Ramos (cell line): ENCODE results near the gene GUCY1A1.

Experiments used
- in situ Hi-C: fragments of 300-500 bp; cut with MboI; formaldehyde crosslinking; loops from one replicate; pipeline ENCODE4 v1.14.3; 2022; ENCODE audit warnings: low sequenced_read_pairs; ENCODE audit not compliant: unreplicated experiment

The GUCY1A1 gene

DNA sequence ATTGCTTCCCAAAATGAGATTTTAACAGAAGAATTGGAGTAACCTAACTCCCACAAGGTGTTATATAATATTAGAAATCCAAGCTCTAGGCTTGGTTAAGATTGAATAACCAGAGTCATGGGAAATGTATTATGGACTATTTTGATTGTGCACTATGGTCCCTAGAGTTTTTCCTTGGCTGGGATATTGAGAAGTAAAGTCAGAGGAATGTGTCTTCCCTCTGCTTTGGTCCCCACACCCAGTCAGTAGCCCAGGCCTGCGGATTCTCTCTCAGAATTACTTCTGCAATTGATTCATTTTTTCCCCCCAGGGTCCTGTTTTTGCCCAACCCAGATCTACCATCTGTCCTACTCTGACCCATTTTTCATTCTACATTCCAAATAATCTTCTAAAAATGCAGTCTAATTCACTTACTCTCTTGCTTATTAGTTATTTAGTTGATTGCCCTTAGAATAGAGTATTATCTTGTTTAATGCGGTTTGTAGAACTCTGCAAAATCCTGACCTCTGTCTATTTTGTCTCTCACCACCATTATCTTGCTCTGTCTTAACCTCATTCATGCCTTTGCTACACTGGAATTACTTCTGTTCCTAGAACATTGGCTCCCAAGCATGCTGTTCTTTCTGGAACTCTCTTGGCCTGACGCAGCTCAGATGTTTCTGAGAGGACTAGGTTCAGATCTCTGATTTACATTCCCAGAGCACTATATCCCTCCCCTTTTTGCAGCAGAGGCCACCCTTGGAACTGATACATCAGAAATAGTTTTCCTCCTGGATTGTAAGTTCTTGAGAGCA, 23.6 kb downstream of the GUCY1A1 start:
- in situ Hi-C loops: no loop called here

DNA sequence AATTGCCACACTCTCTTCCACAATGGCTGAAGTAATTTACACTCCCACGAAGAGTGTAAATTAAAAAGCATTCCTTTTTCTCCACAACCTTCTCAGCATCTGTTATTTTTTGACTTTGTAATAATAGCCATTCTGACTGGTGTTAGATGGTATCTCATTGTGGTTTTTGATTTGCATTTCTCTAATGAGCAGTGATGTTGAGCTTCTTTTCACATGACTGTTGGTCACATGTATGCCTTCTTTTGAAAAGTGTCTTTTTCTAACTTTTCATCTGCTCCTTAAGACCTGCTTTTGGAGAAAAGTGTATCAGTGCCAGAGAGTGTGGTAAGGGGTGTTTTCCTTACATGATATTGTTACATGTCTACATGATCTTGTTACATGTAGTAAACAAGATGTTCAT, 25.7 kb downstream of the GUCY1A1 start:
- in situ Hi-C loops: no loop called here

DNA sequence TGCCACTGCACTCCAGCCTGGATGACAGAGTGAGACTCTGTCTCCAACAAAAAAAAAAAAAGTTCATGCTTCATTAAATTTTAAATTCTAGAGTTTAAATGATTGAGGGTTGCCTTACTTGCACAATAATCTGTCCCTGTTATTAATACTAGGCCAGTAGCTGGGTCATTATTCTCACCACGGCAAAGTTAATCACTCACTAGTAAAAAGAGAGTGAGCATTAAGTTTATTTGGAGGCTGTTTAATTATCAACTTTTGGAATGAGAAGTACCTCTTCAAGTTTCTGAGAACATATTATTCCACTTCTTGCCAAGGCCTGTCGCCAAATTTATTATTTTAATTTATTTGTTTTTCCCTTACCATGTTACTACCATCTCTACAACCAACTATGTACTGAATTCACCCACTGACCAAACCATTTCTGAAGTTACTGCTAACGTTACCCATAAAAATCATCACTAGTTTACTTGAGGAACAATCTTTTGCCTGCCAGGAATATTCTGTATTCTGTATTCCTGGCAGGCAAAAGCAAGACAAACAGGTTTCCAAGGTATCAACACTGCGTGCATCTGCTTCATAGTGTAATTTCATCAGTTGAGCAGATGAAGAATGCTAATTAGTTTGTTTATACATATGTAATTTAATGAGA, 26.5 kb downstream of the GUCY1A1 start:
- in situ Hi-C loops: no loop called here

DNA sequence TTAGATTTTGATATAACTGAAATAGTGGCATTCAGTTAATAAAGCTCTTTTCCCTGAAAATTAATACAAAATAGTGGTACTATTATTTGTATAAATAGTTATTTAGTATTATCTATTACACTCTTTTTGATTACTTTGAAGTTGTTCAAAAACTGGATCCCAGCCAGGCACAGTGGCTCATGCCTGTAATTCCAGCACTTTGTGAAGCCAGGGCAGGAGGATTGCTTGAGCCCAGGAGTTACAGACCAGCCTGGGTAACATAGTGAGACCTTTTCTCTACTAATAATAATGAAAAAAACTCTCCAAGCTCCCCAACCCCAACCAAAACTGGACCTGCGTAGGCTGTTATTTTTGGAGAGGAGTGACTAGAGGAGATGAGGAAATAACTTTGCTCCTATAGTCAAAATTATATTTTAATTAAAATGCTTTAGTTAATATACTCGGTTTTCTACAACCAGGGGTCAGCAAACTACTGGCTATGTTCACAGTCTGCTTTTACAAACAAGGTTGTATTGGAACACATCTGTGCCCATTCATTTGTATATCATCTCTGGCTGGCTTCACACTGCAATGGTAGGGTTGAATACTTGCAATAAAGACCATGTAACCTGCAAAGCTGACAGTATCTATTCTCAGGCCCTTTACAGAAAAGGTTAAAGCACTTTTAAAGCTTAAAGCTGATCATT, 27.6 kb downstream of the GUCY1A1 start:
- in situ Hi-C loops: no loop called here

DNA sequence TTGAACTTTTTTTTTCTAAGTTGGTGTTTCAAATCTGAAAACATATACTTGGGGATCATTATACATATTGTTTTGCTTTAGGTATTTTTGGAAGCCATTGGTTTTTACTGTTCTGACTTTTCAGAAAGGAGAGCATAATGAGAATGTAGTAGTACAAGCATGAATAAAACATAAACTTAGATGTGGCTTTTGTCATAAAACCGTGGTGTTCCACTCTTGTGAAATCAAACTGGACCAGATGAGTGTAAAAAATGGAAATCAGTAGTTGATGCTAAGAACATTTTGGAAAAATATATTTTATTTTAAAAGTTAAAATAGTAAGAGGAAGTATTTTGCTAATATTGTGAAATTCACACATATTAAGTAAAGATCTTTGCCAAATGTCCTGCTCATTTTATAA, 29.6 kb downstream of the GUCY1A1 start:
- in situ Hi-C loops: no loop called here

DNA sequence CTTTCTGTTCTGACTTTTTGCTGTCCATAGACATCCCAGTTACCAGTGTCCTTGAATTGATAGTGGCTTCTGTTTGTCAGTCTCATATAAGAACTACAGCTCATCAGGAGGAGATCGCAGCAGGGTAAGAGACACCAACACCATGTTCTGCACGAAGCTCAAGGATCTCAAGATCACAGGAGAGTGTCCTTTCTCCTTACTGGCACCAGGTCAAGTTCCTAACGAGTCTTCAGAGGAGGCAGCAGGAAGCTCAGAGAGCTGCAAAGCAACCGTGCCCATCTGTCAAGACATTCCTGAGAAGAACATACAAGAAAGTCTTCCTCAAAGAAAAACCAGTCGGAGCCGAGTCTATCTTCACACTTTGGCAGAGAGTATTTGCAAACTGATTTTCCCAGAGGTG, 30.1 kb downstream of the GUCY1A1 start:
- in situ Hi-C loops: no loop called here

DNA sequence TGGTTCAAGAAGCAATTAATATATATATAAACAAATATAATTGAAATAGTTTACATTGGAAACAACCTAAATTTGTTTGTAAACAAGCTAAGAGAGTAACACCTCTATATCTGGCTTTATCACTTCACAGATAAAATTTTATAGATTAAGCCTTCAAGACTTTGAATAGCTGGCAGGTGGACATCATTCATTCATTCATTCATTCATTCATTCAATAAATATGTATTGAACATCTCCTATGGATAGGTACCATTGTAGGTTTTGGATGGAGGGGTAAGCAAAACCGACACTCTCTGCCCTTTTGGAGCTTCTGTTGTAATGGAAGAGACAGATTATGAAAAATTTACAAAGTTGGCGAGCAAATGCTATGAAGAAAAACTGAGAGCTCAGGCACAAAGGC, 35.2 kb downstream of the GUCY1A1 start:
- in situ Hi-C loops: no loop called here

DNA sequence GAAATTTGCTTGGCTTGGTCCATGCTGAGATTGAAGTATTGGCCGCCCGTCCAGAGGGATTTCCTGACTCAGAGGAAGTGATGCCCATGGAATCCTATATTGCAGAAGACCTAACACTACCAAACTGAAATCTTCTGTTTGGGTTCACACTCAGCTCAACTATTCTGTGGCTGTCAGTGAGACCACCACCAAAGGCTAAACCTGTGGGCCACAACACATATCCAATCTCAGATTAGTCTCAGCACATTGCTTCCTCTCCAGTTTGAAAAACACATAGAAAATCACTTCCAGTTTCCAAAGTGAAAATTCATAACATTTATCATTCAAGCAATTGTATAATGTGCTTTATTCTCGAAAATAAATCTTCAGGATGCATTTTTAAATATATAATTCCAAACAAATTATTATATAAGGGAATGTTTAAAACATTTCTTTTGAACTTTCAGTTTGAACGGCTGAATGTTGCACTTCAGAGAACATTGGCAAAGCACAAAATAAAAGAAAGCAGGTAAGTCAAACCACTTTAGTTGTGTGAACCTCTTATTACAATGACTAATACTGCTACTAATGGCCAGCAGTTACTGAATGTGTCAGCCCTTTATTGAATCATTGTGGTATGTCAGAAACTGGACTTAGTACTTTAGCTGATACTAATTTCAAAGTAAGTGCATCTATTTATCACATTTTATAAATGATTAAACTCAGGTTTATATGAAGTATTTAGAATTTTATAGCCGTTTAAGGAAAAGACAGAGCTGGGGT, 37.0 kb downstream of the GUCY1A1 start:
- in situ Hi-C loops: no loop called here

DNA sequence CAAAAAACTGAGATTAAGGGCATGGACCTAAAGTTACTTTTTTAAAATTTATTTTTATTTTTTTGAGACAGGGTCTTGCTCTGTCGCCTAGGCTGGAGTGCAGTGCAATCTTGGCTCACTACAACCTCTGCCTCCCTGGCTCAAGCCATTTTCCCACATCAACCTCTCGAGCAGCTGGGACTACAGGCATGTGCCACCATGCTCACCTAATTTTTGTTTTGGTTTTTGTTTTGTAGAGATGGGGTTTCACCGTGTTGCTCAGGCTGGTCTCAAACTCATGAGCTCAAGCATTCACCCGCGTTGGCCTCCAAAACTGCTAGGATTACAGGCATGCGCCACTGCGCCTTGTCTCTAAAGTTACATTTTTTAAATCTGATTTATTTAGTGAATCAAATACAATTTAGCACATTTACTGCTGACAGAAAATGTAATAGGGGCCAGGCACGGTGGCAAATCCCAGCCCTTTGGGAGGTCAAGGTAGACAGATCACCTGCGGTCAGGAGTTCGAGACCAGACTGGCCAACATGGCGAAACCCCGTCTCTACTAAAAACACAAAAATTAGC, 38.3 kb downstream of the GUCY1A1 start:
- in situ Hi-C loops: no loop called here

DNA sequence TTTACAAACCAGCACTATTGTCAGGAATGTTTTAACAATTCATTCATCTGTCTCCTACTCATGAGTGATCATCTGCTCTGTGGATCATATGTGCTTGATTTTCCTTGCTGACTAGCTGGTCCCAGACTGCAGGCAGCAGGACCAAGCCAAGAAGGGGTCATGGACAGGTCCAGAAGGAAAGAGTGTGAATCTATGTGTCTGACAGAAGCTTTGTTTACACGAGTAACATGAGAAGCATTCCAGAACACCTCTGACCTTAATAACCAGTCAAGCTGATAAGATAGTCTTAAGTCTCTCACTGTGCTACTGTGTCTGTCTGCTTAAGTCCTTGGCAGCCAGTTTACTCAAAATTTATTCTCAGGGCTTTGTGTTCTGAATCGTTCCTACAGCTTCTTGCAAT, 39.0 kb downstream of the GUCY1A1 start:
- in situ Hi-C loops: no loop called here

DNA sequence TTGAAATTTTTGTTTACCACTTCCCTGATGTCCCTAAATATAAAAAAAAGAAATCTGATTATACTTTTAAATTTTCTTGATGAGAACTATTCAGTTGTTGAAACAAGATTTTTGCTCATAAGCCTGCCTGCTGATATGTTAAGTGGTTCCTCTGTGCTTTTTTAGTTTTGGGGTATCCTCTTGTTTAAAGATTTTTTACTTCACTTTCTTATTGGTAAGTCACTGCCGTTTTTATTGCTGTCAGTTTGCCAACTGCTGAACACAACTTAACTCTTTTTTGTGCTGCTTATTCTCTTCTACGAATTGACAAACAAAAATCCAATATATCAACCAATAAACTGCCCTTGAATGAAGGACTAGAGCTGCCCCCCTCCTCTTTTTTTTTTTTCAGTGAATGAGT, 39.5 kb downstream of the GUCY1A1 start:
- in situ Hi-C loops: no loop called here

DNA sequence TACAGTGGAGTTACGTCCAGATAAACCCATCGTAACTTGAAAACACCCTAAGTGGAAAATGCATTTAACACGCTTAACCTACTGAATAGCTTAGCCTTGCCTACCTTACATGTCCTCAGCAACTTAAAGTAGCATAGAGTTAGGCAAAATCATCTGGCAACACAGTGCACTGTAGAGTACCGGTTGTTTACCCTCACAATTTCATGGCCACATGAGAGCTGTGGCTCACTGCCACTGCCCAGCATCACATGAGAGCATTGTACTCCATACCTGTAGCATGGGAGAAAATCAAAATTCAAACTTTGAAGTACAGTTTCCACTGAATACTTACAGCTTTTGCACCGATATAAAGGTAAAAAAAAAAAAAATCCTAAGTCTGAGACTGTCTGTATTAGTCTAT, 40.6 kb downstream of the GUCY1A1 start:
- in situ Hi-C loops: no loop called here

DNA sequence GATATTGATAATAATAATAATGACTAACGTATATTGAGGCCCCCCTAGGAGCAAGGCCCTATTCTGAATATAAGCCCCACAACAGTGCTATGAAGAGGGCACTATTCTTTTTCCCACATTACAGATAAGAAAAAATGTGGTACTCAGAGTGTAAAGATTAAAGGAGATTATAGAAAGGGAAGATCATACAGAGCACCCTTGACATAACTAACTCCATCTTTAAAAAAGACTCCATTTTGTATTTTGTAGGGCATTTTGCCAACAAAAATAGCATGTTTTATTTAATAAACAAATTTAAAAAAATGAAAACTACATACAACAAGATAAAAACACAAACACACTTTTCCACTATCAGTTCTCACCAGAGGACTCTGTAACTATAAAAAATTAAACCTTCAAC, 42.1 kb downstream of the GUCY1A1 start:
- in situ Hi-C loops: no loop called here

DNA sequence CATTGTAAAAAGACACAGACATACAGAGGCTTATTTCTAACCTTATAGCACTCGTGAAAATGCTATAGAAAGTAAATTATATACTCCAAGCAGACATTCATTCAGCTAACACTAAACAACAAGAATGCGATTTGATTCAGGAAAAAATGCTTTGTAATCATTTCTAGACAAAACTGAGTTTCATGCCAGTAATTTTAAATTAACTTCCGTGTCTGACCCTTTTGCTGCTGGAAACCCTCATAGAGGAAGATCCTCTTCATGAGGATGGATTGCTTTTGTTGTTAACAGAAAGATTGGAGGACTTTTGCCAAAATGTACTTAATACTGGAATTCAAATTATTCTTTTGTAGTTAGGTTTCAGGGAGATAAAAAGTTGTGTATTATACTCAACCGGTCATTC, 43.3 kb downstream of the GUCY1A1 start:
- in situ Hi-C loops: no loop called here

DNA sequence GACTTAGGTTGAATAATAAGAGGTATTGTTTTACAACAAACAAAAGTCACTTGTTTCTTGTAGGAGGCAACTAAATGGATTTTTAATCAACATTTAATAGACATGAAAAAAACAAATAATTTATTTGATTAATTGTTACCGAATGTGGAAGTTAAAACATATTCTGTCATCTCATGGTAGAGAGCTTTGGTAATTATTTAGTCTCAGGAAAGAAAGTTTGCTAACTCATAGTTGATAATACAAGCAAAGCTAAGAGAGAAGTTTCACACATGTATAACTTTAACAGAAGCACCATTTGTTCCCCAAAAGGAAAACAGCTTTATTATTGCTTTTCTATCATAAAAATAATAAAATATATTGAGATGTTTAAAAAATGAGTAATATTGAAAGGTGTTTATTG, 44.9 kb downstream of the GUCY1A1 start:
- in situ Hi-C loops: no loop called here

DNA sequence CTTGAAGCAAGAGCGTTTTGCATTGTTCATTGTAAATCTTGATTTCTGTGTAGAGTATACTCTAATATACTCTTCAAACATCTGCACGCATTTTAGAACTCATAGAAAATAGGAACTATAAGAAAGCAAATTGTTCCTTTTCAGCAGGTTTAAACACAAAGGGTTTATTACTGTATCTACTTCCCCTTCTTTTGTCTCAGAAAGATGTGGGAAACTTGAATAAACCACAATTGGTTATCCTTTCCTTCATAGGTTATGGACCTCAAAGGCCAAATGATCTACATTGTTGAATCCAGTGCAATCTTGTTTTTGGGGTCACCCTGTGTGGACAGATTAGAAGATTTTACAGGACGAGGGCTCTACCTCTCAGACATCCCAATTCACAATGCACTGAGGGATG, 46.2 kb downstream of the GUCY1A1 start:
- in situ Hi-C loops: no loop called here

DNA sequence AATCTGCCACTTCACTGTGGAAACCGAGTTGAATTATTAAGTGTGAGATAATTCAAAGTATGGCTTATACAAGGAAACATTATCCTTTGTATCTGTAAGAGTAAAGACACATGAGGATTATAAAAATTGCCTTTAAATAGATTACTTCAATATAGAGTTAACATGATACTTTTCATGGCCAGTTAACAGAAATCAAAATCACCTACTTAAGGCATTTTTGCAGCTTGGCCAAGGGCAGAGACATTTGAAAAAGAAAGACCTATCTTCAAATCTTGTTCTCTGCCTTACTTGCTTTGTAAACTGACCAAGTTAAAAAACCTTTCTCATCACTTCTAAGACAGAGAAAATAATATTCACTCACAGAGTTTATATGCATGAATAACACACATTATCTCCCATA, 47.3 kb downstream of the GUCY1A1 start:
- in situ Hi-C loops: no loop called here

DNA sequence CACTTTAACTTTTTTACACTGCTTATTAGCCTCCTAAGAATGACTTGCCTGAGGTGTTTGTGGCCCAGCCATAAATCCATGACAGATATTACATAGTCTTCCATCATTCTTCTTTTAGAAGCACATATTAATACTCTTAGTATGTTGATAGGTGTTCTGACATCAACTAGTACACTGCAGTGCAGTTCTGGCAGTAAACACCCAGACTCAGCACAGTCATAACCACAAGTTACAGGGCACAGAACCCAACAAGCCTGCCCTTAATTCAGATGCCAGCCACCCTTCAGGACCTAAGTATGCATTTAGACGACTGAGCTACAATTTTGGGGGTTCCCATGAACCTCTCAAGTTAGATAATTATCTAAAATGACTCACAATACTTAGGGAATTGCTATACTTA, 55.7 kb downstream of the GUCY1A1 start:
- in situ Hi-C loops: no loop called here

DNA sequence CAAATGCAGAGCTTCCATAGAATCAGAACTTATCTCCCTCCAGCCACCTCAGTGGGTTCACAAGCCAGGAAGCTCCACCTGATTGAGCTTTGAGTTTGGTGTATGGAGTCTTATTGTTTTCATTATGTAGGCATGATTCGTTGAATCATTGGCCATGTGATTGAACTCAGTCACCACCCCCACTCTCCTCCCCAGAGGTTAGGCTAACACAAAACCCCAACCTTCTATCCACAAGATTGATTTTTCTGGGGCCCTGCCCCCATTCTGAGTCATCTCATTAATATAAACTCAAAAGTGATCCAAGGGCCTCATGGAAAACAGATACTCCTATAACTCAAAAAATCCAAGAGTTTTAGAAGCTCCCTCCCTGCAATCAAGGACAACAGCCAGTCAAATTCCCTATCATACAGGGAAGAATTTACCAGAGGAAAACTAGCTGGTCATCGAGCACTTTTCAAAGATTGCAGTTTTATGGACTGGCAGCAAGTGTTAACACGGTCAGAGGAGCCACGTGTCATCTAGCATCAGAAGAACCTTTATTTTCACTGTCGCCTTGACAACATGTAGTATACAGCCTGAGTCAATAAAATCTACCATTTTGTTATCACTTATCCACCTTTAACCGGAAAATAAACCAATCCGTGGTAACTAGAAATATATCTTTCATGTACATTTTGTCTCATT, 56.3 kb downstream of the GUCY1A1 start:
- in situ Hi-C loops: no loop called here

DNA sequence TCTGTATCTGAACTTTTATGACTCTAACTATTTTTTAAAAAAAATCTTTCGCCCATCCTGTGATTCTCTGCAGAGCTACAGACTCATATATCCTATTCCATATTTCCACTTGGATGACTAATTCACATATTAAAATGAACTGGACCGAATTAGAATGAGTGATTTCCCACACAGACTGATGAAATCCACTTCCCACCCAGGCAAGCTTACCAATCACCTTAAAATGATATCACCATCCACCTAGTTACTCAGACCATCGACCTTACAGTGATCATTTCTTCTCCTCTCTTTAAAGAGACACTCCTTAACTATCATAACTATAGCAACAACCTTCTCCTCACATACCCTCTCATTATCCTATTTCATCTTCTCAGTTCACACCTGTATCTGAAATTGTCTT, 58.1 kb downstream of the GUCY1A1 start:
- in situ Hi-C loops: no loop called here
